ENCODE measurements around the gene GRAMD1A.
"Not testable (repeated sequence)": the region's sequence is repeated elsewhere in the genome, so short reads cannot be mapped to it uniquely, and the experiment has no call there.

Gene GRAMD1A

DNA sequence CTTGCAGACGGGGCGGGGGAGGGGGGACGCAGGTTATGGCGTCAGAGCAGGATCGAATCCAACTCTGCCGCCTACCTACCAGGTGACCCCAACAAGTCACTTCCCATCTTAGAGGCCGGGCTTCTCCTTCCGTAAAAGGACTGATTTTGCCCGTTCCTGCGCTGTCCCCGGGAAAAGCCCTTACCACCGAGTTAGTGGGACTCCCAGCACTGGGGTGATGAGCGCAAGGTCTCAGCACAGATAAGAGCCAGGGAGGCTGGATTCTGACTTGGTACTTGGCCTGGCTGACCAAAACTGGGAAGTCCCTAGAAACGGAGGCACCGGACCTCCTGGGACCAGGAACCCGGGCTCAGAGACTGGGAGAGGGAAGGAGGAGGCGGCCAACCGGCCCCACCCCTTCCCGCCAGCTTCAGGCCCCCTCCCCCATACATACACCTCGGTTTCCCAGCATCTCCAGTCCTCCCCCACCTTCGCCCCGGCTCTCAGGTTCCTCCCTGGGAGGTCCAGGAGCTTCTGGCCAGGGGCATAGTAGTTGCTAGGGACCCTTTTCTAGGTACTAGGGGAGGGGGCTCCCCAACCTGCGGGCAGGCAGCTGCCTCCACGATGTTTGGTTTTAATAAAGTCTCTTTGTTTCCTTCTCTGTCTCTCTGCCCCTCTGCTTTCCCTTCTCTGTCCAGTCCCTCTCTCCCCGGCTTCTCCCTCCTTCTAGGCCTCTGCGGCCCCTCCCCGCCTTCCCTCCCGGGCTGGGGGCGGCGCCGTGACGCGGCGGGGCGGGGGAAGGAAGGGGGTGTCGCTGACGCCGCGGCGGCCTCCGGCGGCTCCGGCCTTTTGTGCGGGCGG lies at the start of gene GRAMD1A:
Gene GRAMD1A, plus strand, starts transcription at position 826 of the 840 bp plus-strand sequence. CDS start 156 bp downstream, outside the sequence.
- H3K4me3 ChIP-seq (ENCODE audit: low read length), result peak within 1 kb of the TSS; percentile 74
- TF ChIP-seq ZNF274 (IDR thresholded peaks at IDR 0.05; ENCODE audit: low read depth, low read length), result no peak

DNA sequence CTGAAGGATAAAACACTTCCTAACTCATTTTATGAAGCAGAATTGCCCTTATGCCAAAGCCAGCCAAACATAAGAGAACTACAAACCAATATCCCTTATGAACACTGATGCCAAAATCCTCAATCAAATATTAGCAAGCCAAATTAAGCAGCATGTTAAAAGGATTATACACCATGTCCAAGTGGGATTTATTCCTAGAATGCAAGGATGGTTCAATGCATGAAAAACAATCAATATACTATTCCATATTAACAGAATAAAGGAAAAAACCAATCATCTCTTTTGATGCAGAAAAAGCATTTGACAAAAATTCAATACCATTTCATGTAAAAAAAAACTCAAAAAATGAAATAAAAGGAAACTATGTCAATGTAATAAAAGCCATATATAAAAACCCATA lies 47.0 kb upstream of the GRAMD1A start:
- no peak overlapping the region for H3K4me3 ChIP-seq (ENCODE audit: low read length)
- no peak for TF ChIP-seq ZNF274 (IDR thresholded peaks at IDR 0.05; ENCODE audit: low read depth, low read length)

DNA sequence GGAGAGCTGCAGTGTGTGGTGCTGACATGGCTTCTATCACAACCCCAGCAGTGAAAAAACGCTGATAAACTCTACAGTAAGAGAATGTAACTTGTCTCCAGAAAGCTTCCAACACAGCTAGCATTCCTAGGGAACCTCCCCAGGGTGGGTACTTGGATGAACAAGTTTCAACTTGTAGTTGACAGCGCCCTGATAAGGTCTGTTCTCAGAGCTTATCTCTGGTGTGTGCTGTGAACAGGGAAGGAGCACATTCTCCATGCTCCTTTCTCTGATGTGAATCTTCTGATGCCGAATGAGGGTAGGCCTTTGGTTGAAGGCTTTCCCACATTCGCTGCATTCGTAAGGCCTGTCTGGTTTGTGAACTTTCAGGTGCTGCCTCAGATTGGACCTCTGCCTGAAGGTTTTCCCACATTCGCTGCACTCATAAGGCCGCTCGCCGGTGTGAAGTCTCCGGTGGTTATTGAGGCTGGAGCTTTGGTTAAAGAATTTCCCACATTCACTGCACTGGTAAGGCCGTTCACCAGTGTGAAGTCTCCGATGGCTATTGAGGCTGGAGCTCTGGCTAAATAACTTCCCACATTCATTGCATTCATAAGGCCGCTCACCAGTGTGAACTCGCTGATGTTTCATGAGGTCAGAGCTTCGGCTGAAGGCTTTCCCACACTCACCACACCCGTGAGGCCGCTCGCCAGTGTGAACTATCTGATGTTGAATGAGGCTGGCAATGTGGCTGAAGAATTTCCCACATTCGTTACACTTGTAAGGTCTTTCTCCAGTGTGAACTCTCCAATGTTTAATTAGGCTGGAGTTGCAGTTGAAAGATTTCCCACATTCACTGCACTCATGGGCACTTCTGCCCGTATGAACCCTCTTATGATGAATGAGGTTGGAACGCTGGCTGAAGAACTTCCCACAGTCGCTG lies 42.0 kb upstream of the GRAMD1A start:
- H3K4me3 ChIP-seq (ENCODE audit: low read length), result no peak overlapping the region
- no peak for TF ChIP-seq ZNF274 (IDR thresholded peaks at IDR 0.05; ENCODE audit: low read depth, low read length)

GRCh38 chr19:34959021-34959420 lies 41.1 kb upstream of the GRAMD1A start:
- no peak for TF ChIP-seq ZNF274 (IDR thresholded peaks at IDR 0.05; ENCODE audit: low read depth, low read length)
- H3K4me3 ChIP-seq (ENCODE audit: low read length), result no peak overlapping the region

DNA sequence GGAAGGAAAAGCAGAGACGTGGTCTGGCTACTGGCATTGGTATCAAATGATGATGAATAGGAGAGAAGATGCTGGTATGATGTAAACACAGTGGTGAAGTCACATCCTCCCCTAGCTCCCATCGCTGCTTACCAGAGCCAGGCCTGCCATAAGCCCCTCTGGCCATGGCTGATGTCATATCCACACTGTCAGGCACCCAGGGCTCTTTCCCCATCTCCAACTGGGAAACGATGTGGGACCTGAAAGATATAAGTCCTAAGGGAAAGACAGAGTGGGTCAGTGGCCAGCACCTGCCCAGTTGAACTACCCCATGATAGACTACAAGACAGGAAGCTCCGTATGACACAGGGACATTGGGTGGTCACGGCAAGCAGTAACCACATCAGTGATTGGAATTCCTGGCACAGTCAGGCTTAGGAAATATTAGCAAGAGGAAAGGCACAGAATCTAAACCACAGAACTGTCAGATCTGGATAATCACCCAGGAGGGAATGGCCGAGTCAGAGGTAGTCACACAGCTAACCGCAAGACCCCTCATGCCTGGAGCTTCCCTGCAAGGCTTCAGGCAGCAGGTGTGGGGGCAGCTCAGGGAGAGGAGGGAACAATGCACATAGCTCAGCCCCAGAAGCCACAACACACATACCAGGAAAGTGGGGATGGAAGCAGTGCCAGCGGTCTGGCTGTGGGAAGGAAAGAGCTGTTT lies 39.9 kb upstream of the GRAMD1A start:
- TF ChIP-seq ZNF274 (IDR thresholded peaks at IDR 0.05; ENCODE audit: low read depth, low read length), result no peak
- no peak overlapping the region for H3K4me3 ChIP-seq (ENCODE audit: low read length)

DNA sequence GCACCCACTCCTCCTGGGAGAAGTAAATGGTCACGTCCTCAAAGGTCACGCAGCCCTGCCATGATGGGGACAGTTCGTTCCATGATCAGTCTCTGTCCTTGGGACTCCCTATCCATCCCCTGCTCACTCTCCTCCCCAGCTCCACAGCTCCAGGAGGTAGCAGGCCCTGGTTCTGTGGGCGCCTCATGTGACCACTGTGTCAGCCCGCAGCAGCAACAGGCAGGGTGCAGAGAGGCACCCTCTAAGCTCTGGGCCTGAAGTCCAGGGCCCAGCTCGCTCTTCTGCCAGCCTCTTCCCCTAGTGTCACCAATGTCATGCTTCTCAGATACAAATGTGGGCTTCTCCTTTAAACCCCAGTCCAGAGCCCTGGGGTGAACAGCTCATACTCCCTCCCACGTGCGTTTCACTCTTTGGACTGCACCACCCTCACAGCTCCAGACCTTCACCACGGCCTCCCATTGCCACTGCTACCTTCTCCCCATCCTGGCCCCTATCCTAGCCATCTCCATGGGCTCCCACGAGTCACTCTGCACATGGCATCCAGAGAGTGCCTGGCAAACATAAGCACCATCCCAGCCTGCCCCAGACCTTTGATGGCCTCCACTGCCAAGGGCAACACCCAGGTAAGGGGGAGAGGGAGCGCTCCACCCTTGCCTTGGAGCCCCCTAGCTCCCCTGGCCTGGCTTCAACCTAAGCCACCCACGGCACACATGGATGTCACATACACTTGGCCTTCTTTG lies 39.0 kb upstream of the GRAMD1A start:
- no peak for TF ChIP-seq ZNF274 (IDR thresholded peaks at IDR 0.05; ENCODE audit: low read depth, low read length)
- no peak overlapping the region for H3K4me3 ChIP-seq (ENCODE audit: low read length)

DNA sequence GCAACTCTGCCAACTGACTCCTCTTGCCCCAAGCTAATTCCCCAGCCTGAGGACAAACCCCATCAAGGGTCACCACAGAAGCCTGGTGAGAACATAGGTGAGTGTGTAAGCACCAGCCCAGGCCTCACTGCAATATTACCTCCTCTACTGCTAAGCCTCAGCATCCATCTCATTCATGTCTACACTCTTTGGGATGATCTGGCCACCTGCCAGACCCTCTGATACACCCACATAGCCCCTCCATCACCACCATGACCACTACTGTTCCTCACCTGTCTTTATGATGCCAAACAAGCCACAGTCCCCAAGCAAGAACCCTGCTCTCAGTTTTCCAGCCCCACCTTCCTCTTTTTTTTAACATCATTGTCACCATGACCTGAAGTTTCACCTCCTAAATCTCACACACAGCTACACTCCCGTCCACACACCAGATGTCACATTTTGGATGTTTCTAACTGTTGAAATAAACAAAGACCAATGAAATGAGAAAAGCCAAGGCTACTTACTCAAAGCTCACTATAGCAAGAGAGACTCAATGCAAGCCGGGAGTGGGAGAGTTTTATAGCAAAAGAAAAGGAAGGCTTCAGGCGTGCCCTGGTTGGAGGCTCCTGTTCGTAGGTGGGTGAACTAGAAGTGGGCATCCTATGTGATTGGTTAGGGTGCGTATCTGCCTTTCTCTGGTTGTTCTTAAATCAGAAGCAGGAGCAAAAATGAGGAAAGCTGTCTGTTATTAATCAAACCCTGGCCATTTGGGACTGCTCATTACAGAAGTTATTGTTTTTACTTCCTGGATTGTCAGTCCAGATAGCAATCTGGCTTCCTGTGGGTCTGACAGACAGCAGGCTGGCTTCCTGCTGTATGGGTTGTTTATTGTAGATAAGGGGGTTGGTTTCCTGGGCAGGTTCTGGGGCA lies 38.1 kb upstream of the GRAMD1A start:
- H3K4me3 ChIP-seq (ENCODE audit: low read length), result peak overlapping the region; percentile 95; the same call in 1 of the 2 replicates
- TF ChIP-seq ZNF274 (IDR thresholded peaks at IDR 0.05; ENCODE audit: low read depth, low read length), result no peak

DNA sequence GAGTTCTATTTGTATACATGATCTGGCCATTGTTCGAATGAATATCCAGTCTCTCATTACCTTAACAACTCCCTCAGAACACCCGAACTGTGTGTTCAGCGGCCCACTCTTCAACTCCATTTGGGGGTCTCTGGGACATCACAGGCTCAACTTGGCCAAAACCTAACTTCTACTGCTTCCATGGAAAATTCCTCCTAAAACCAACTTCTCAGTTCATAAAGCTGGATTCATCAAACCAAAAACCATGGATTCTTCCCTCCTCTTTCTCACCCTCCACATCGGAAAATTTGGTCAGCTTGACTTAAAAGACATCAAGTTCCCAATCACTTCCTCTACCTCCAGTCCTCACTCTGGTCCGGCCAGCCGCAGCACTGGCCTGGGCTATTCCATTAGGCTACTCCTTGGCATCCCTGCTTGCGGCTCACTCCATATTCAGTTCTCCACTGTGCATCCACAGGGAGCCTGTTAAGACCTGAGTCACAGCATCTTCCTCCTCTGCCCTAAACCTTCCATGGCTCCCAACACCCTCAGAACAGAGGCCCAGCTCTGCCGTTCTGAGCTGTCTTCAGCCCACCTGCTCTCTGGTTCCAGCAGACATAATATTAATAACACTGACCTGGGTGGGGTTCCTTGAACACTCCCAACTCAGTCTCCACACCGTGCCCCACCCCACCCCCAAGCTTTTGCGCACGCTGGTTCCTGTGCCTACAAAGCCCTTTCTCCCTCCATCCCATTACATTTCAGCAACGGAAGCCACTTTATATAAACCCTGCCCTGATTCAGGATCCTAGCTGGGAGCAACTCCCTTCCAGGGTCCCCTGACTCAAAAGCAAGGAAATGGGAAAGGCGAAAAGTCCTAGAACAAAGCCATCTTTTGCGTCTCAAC lies 37.2 kb upstream of the GRAMD1A start:
- H3K4me3 ChIP-seq (ENCODE audit: low read length), result peak overlapping the region; percentile 95
- no peak for TF ChIP-seq ZNF274 (IDR thresholded peaks at IDR 0.05; ENCODE audit: low read depth, low read length)

DNA sequence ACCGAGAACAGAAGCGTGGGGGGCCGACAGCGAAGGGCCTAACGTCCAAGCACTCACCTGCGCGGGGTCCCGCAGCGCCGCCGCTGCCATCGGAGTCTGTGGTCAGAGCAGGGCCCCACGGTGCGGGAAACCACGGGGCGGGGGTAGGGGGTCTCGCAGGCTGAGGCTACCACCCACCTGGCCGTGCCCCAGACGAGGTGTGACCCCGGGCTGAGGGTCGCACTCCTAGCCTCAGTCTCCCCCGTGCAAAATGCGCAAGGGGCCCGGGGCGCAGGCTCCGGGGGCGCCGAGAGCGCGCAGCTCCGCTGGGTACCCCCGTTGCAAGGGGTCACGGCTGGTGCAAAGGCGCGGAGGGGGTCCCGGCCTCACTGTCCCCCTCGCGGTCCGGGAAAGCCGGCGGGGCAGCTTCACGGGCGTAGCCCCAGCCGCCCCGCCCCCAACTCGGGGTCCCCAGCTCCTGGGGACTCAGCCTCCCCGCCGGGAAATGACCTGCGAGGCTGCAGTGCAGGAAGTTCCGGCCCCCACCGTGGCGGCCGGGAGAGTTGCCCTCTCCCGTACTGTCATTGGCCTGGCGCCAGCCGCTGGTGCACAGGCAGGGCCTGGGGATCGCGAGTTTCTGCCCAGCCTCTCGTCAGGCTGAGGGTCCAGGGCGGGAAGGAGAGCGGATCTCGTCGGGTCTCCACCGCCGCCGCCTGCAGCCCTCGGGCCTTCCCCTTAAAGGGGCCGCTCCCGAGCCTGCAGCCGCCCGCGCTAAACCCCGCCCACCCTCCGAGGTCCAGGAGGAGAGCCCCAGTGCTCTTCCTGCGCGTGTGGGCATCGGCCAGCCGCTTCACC lies 36.3 kb upstream of the GRAMD1A start, which contains the start of gene ZNF792:
Gene ZNF792, minus strand, starts transcription at position 657 of the 834 bp plus-strand sequence. Its CDS starts 567 bp downstream, at position 90.
- no peak for TF ChIP-seq ZNF274 (IDR thresholded peaks at IDR 0.05; ENCODE audit: low read depth, low read length)
- H3K4me3 ChIP-seq (ENCODE audit: low read length), result peak within 1 kb of the TSS; percentile 95

DNA sequence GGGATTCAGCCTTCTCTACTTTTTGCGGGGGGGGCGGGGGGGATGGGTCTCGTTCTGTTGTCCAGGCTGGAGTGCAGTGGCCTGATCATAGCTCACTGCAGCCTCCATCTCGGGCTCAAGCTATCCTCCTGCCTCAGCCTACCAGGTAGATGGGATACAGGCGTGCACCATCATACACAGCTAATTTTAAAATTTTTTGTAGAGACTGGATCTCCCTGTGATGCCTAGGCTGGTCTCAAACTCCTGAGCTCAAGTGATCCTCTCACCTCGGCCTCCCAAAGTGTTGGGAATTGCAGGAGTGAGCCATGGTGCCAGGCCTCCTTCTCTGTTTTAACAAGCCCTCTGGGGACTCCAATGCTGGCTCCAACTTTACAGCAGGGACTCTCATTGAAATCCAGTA lies 35.5 kb upstream of the GRAMD1A start:
- no peak for TF ChIP-seq ZNF274 (IDR thresholded peaks at IDR 0.05; ENCODE audit: low read depth, low read length)
- H3K4me3 ChIP-seq (ENCODE audit: low read length), result no peak overlapping the region; the same call in 1 of the 2 replicates

DNA sequence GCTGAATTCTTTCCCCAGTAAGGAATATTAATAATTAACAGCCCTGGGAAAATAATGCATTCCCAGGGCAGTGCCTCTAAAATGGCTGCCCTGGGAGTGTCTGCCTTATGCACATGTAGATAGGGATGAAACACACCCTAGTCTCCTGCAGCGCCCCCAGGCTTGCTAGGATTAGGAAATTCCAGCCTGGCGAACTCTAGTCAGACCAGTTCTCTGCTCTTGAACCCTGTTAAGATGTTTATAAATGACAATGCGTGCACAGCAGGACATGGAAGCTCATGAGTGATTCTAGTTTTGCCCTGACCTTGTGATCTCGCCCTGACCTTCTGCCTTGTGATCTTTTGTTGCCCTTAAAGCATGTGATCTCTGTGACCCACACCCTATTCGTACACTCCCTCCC lies 34.6 kb upstream of the GRAMD1A start:
- not testable (repeated sequence) for H3K4me3 ChIP-seq (ENCODE audit: low read length)

All from GM08714 (cell line).